ENCODE results near the gene RNF4.
"Not testable (repeated sequence)": the region's sequence is repeated elsewhere in the genome, so short reads cannot be mapped to it uniquely, and the experiment has no call there.

Gene RNF4

GRCh38 chr4:2526559-2526958 is 57.7 kb downstream of the RNF4 start:
- no peak for DNase-seq (ENCODE audit: low read depth in 1 of 2, low spot score in 1 of 2)

- DNase-seq (ENCODE audit: low read depth in 1 of 2, low spot score in 1 of 2) = no peak
Measured at GRCh38 chr4:2534904-2535375, 66.0 kb downstream of the RNF4 start.

GRCh38 chr4:2535376-2536192 is 66.7 kb downstream of the RNF4 start:
- DNase-seq (ENCODE audit: low read depth in 1 of 2, low spot score in 1 of 2) = peak; percentile 17 to 28

GRCh38 chr4:2536193-2537010 is 67.5 kb downstream of the RNF4 start, which contains the start of gene FAM193A:
TSS of gene FAM193A (plus strand) at chr4:2536647. CDS start at chr4:2536916, 269 bp downstream.
- peak; percentile 96 to 98 for DNase-seq (ENCODE audit: low read depth in 1 of 2, low spot score in 1 of 2)

GRCh38 chr4:2537011-2537830 is 68.3 kb downstream of the RNF4 start:
- DNase-seq (ENCODE audit: low read depth in 1 of 2, low spot score in 1 of 2) = peak; percentile 21 to 46

GRCh38 chr4:2543580-2544191 is 74.8 kb downstream of the RNF4 start:
- not testable (repeated sequence) for DNase-seq (ENCODE audit: low read depth in 1 of 2, low spot score in 1 of 2)

GRCh38 chr4:2545321-2546013 is 76.6 kb downstream of the RNF4 start:
- DNase-seq (ENCODE audit: low read depth in 1 of 2, low spot score in 1 of 2) = no peak

- no peak for DNase-seq (ENCODE audit: low read depth in 1 of 2, low spot score in 1 of 2)
Measured at GRCh38 chr4:2546286-2546823, 77.4 kb downstream of the RNF4 start.

- DNase-seq (ENCODE audit: low read depth in 1 of 2, low spot score in 1 of 2) = not testable (repeated sequence)
Measured at GRCh38 chr4:2546961-2547691, 78.2 kb downstream of the RNF4 start.

- no peak for DNase-seq (ENCODE audit: low read depth in 1 of 2, low spot score in 1 of 2)
Measured at GRCh38 chr4:2551118-2551517, 82.2 kb downstream of the RNF4 start.

GRCh38 chr4:2552806-2553205 is 83.9 kb downstream of the RNF4 start:
- no peak for DNase-seq (ENCODE audit: low read depth in 1 of 2, low spot score in 1 of 2)

GRCh38 chr4:2558301-2558700 is 89.4 kb downstream of the RNF4 start:
- no peak for DNase-seq (ENCODE audit: low read depth in 1 of 2, low spot score in 1 of 2)

GRCh38 chr4:2560167-2560566 is 91.3 kb downstream of the RNF4 start:
- no peak for DNase-seq (ENCODE audit: low read depth in 1 of 2, low spot score in 1 of 2)
